ENCODE measurements around the gene VWA1.
"Not testable (repeated sequence)": the region's sequence is repeated elsewhere in the genome, so short reads cannot be mapped to it uniquely, and the experiment has no call there.

VWA1 gene

GRCh38 chr1:1406101-1406820 lies 29.2 kb upstream of the VWA1 start:
- DNase-seq: no peak

- peak; percentile 21 for DNase-seq
Observed at GRCh38 chr1:1406821-1407635, 28.5 kb upstream of the VWA1 start, which contains the start of gene MRPL20. MRPL20 (minus strand) TSS chr1:1407293; CDS start chr1:1407217, 76 bp downstream.

GRCh38 chr1:1407636-1408318 lies 27.7 kb upstream of the VWA1 start:
- DNase-seq: no peak

GRCh38 chr1:1410238-1410637 lies 25.3 kb upstream of the VWA1 start:
- not testable (repeated sequence) for DNase-seq

- DNase-seq: no peak
Observed at GRCh38 chr1:1411626-1412025, 23.9 kb upstream of the VWA1 start.

GRCh38 chr1:1412311-1412902 lies 23.1 kb upstream of the VWA1 start:
- DNase-seq: not testable (repeated sequence)

- no peak for DNase-seq
Observed at GRCh38 chr1:1415751-1416150, 19.7 kb upstream of the VWA1 start.

GRCh38 chr1:1417396-1417795 lies 18.1 kb upstream of the VWA1 start:
- not testable (repeated sequence) for DNase-seq

GRCh38 chr1:1417825-1418463 lies 17.5 kb upstream of the VWA1 start:
- DNase-seq: not testable (repeated sequence)

- no peak for DNase-seq
Observed at GRCh38 chr1:1418464-1419362, 16.8 kb upstream of the VWA1 start.

GRCh38 chr1:1419363-1419812 lies 16.1 kb upstream of the VWA1 start:
- DNase-seq: no peak

- no peak for DNase-seq
Observed at GRCh38 chr1:1419813-1420653, 15.5 kb upstream of the VWA1 start.

GRCh38 chr1:1420654-1421141 lies 14.8 kb upstream of the VWA1 start:
- no peak for DNase-seq

GRCh38 chr1:1421147-1421906 lies 14.2 kb upstream of the VWA1 start, which contains the start of gene ANKRD65:
ANKRD65 (minus strand) TSS chr1:1421276; CDS start chr1:1421005, 271 bp downstream.
- DNase-seq: no peak

GRCh38 chr1:1421907-1422464 lies 13.5 kb upstream of the VWA1 start:
- no peak for DNase-seq

GRCh38 chr1:1422465-1423244 lies 12.8 kb upstream of the VWA1 start:
- DNase-seq: no peak

- DNase-seq: no peak
Observed at GRCh38 chr1:1423245-1423597, 12.3 kb upstream of the VWA1 start.

- no peak for DNase-seq
Observed at GRCh38 chr1:1424707-1425106, 10.8 kb upstream of the VWA1 start.

Measured in NCI-H2107 (cell line).